G401 (cell line): Measurements from ENCODE around the gene CNTN2. TPM values are rescaled to one million over a fixed set of nuclear protein-coding genes. Genes with fewer than 3 reads are reported as not detected.

ENCODE experiments used
- DNase-seq: peaks from one replicate; pipeline ENCODE4 v3.0.0-alpha.2; 2015; ENCODE audit warnings: low spot score
- in situ Hi-C: cut with HindIII; loops from 2 replicates; pipeline ENCODE4 v1.10.0; 2016; ENCODE audit warnings: low sequenced_read_pairs, mixed read lengths
- total RNA-seq: library from RNA; depleted of rRNA; stranded (reverse); fragments of >200 nt; shearing (Covaris generic); gene quantifications from 2 replicates; pipeline ENCODE4 v1.2.3, GENCODE V29; 2014

The CNTN2 gene
- total RNA-seq, 1 experiment from 2014 or later: not detected

DNA sequence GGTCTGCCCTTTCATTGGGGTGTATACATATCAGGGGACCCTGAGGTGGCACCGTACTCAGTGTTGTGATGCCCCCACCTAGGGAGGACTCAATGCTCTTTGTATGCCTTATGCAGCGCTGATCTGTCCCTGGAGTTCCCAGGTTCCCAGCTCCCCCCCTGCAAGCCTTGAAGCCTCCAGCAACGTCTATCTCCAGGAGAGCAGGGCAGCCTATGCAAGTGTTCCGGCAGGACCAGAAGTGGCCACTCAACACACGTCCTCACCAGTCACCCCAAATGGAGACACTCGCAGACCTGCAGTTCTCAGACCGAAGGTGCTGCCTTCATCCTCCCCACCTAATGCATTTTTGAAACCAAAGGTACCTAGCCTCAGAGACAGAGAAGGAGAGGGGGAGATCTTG, 25.2 kb upstream of the CNTN2 start:
- in situ Hi-C loops: no loop called here
- DNase-seq: no peak

DNA sequence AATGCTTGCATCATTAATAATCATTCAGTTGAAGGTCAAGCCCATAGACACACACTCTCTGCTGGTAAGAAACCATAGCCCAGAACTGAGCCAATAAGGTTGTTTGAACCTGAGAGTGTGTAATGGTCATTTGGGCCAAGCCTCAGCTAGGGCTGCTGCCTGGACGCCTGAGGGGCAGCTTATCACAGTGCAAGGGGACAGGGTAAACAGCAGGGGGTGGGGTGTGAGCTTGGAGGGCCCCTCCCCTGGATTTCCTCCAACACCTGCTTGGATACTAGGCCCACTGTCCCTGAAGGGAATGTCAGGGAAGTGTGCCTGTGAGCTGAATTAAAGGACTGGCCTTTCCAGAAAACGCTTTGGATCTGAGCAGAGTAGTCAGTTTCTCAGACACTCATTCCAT, 24.6 kb upstream of the CNTN2 start:
- in situ Hi-C loops: no loop called here
- DNase-seq: no peak

DNA sequence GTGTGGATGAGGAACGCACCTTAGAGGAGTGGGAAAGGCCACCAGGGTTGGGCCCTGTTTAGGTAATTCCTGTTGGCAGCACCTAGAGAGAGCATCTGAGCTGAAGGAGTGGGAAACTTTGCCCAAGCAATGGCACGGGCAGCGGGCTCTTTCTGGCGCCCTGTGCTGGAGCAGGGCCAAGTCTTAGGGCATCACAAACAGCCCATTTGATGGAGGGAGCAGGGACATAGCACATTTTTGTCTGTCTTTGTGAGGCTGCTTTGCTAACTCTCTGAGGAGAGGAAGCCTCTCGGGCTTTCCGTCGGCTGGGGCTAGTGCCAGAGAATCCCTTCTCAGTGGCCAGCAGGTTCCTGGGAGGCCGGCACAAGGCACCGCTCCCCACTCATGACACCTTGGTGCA, 22.5 kb upstream of the CNTN2 start:
- in situ Hi-C loops: no loop called here
- peak; percentile 50 for DNase-seq

DNA sequence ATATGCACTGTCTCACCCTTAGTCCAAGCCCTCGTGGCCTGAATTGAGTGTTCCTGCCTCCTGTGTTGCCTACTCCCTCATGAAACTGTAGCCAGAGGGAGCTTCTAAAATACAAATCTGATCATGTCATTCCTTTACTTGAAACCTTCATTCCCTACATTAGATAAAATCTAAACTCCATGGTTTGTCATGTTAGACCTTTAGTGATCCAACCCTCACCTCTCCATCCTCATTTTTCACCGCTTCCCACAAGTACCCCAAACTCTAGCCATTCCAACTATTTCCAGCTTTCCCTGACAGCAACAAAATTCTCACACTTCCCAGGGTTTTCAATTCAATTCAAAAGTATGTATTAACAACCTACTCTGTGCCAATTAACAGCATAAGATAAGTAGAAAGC, 18.3 kb upstream of the CNTN2 start:
- no peak for DNase-seq
- in situ Hi-C loops: no loop called here

DNA sequence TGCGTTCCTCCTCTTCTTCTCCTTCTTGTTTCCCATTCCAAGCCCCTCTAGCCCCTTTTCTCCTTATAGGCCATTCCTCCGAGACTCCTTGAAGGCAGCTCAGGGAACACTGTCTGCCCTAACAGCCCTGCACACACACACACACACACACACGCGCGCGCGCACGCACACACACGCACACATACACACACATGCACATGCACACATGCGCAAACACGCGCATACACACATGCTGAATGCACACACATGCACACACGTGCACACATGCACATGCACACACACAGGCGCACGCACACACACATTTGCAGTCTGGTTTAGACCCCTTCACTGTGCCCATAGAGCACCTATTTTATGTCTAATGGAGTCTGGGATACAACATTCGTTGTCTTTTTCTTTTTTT, 17.8 kb upstream of the CNTN2 start:
- no peak for DNase-seq
- in situ Hi-C loops: no loop called here

DNA sequence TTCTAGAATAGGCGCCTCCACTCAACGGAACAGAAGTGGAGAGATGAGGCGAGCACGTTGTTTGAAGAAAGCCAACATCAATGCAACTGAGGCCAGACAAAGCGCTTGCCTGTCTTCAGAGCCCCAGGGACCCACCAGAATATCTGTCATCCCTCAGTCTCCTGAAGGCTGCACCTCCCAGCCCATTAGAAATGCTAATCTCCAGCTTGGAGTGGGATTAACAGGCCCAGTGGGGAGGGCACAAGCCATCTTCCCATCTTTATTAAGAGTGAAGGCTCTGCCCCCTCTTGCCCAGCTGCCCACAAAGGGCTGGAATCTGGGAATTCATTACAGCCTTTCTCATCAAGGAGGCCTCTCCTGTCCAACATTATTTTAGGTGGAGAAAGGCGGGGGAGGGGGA, 16.8 kb upstream of the CNTN2 start:
- in situ Hi-C loops: no loop called here
- DNase-seq: no peak

DNA sequence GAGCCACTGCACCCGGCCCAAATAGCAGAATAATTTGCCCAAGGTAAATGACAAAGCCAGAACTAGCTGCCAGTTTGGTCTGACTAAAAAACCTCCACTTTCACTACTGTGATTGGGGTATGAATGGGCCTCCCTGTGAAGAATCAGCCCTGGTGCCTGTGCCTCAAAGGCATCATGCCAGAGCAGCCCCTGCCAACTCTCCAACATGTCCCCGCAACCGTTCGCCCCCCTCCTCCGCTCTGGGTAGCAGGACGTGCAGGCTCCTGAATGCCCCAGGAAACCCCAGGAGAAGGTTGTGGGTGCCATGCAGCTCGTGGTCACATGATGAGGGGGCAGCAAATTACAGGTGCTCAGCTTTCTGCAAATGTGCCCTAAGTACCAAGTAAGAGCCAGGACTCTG, 14.6 kb upstream of the CNTN2 start:
- DNase-seq: no peak
- in situ Hi-C loops: no loop called here

DNA sequence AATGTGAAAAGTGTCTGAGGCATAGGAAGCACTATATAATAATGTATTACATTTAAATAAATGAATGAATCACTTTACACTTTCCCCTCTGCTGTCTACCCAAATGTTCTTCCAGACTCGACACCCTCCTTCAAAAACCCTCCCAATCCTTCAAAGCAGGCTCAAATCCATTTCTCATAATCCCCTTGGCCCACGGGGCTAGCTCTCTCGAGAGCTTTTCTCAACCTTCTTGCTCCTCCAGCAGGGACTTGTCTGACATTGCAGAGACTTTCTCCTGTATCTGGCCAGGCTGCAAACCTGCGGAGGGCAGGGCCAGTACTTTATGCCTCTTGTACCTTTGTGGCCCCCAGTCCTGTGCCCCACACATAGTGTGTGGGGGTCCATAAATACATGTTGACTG, 14.1 kb upstream of the CNTN2 start:
- DNase-seq: no peak
- in situ Hi-C loops: no loop called here

DNA sequence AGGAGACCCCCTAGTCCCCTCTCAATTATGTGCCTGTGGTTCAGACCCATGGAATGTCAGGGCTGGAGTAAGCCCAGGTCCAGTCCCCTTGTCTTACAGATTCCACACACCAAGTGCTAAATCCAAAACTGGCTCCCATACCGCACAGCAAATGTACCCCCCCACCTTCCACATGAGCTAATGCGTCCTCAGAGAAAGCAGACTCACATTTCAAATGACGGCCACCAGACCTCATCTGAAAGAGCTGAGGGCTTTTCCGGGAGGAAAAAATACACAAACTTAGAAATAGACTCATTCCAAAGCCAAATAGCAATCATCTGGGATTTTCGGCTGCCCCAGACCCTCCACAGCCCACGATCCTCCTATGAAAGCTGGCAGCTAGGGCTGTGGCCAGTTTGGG, 12.8 kb upstream of the CNTN2 start:
- in situ Hi-C loops: no loop called here
- no peak for DNase-seq

DNA sequence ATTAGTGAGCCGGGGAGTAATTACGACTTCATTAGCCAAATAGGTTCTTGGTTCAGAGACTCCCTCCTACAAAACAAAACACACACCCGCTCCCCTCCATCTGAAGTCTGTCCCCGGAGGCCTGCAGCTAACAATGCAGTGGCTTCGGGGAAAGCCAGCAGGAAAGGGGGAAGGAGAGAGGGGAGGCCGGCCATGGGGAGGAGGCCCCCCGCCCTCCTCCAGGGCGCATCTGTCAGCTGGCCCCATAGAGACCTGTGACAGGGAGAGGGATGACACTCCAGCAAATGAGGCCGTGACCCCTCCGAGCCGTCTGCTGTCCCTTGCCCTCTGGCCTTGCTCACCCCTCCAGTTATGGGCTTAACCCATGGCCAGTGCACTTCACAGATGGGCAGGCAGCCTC, 12.1 kb upstream of the CNTN2 start:
- DNase-seq: no peak
- in situ Hi-C loops: no loop called here

DNA sequence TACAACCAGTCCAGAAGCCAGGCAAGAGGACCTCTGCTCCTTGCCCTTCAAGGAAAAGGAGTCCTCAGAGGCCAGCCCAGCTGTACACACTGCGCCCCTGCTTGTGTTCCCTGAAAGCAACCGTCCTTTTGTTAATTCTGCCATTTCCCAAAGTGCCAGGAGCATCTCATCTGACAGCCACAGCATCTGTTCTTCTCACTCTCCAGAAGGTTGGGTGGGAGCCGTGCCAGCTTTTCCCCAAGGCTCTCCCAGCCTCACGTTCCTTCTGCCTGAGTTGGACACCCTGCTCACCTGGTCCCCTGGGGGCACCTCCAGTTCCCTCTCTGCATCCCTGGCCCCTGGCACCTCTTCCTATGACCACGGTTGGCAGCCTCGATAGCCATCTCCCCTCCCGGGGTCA, 10.5 kb upstream of the CNTN2 start:
- DNase-seq: peak; percentile 94

DNA sequence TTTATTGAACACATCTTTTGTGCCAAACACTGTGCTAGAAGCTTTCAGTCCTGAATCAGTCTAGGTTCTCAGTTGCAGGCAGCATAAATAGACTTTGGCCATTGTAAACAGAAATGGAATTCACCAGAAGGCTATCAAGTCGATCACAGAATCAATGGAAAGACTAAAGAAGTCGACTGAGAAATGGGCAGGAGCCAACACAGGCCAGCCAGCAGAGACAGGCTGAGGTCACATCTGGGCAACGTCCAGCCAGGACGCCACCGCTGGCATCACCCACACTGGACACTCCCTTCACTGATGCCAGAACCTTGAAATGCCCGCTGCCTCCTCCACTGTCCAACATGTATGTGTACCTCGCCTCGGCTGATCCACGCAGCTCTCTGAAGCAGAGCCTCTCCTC, 5.5 kb upstream of the CNTN2 start:
- DNase-seq: no peak
- in situ Hi-C loops: no loop called here

More for the DNA sequence above, 10.5 kb upstream of the CNTN2 start:
- in situ Hi-C loops: no loop called here

DNA sequence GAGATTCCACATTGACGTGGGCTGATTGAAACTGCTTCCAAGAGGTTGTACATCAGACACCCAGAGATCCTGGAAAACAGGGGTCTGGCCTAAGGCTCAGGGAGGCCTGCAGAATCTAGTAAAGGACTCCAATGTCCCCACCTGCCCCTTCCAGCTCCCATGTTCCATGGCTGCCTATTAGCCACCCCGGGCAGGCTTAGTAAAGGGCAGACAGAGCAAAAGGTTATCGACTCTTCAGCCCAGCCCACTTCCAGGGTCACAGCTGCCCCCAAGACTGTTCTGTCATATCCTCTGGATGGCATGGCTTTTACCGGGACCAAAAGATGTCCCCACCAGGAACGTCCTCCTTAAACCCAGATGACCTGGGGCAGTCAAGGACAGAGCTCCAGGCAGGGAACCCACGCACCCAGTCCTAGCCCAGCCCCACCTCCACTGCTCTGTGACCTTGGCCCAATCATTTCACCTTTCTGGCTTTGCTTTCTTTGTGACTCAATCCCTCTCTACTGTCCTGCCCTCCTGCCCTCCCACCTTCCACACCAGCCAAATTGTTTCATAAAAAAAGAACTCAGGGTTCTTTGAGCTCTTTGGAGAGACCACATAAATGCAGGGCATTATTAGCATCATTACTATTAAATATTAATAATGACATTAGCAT, 4.8 kb upstream of the CNTN2 start:
- in situ Hi-C loops: no loop called here
- DNase-seq: no peak

DNA sequence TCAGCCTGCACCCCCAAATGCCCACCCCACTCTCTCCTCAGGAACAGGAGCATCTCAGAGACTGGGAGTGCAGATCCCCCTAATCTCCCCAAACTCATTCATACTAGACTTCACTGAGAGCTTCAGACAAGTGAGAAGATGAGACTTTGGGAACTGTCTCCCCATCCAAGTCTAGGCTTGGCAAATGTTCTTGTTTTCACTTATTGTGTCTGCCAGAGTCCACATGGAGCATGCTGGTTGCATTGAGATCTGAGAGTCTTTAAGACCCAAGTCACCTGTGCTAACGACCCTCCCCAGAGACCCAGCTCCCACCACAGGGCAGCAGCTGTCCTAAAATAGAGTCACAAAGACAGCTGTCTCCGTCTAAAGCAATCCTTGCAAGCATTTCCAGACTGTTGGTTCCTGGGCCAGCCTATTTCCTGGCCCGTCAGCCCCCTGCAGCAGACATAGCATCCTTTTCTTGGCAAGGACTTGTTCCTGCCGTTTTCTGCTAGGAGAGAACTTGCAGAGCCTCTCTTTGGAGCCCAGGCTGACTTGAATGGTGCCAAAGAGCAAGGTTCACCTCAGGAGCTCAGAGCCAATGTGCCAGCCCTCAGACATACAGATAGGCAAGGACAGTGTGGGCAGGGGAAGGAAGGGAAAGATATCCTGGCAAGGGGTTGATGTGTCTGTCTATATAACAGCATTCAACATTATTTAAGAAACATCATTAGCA, 1.9 kb upstream of the CNTN2 start:
- in situ Hi-C loops: no loop called here
- peak; percentile 51 for DNase-seq

DNA sequence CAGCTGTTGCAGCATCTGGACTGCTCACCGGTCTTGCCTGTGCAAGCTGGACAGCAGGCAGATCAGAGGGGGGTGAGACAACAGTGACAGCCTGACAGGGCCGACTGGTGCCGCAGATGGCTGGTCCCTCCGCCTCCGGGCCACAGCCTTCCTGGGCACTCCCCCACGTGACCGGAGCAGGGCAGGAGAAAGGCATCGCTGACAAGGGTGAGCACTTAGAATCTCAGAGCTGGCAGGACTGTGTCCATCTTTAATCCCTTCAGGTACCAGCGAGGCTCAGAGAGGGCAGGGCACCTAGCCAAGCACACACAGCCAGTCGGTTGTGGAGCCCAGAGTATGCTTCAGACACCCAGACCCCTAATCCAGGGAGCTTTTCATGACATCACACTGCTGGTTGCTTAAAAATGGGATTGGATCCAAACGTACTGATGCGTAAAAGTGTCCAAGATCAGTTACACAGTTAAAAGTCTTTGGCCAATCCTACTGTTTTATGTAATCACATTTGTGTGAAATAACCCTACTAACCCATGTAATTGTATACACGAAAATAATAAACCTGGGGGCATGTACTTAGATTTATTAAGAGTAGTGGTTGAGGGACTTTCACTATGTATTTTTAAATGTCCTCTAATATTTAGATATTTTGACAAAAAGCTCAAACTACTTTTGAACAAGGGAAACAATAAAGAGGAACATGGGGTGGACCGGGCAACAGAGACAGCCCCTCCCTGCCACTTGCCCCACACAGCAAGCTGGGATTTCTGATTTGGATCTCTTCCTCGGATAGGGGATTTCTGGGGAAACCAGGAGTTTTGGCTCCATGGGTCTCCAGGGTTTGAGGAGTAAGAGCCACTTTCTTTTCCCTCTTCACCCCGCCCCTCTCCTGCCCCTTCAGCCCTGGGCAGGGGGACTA, 758 bp upstream of the CNTN2 start:
- DNase-seq: peak; percentile 91
- in situ Hi-C loops: no loop called here

DNA sequence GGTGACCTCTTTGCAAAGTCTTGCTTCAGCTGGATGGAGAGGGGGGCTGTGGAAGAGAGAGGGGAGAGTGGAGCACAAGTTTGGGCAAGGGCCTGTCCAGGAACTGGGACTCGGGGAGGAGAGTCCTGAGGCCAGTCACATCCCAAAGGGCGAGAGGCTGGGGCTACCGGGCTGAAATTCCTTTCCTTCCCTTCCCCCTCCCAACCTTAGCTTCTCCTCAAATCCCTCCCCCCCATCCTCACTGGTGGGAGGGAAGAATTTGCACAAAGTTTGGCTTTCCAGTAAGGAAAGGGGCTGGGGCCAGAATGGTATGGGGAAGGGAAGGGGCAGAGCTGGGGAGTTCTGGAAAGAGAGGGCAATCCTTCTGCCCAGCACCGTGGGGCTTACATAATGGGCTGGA, 854 bp downstream of the CNTN2 start:
- DNase-seq: peak; percentile 37
- in situ Hi-C loops: no loop called here

DNA sequence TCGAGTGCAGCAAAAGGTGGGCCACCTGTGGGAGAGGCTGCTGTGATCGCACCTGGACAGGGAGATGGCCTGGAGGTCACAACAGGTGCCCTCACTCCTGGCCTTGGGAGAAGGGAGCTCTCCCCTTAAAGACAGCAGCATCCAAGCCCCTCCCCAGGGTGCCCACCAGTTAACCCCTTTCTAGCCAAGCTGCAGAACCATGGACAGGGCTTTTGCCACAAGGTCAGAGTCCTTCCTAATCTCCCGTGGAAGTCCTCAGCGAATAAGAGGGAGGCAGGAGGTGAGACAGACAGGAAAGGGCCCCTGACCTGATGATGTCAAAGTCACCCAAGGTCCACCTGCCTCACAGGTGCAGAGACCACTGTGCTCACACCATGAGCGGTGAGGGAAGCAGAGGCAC, 1.7 kb downstream of the CNTN2 start:
- DNase-seq: no peak
- in situ Hi-C loops: no loop called here

DNA sequence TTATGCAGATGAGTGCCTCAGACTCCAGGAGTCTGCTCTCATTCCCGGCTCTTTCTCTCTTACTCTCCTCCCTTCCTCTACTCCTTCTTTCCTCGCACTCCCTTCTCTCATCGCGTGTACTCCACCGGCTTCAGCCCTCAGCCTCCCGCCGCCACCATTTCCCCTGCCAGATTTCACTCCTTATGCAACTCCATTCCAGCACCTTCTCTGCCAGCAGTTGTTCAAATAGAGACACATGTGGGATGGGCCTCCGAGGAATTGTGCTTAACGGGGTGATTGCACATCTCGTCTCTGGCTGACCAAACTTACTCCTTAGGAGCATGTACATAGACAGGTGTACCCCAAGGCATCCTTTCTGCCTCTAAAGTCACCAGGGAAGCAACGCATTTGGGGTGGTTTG, 2.1 kb downstream of the CNTN2 start:
- in situ Hi-C loops: no loop called here
- DNase-seq: peak; percentile 35

DNA sequence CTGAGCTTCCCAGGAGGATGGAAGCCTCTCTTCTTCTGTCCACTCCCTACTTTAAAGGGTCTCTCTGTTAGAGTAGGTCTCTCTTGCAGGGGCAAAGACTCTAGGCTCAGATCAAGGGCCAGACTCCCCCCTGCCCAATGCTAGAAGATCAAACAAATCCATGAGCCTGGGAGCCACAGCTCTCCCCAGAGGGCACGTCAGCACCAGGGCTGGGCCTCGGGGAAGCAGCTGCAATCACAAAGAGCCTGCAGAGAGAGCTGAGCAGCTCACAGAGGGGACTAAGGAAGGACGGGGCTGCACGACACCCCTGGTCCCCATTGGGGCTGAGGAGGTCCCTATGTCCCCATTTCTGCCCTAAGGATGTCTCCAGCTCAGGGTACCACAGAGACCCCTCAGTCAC, 3.9 kb downstream of the CNTN2 start:
- in situ Hi-C loops: no loop called here
- no peak for DNase-seq

DNA sequence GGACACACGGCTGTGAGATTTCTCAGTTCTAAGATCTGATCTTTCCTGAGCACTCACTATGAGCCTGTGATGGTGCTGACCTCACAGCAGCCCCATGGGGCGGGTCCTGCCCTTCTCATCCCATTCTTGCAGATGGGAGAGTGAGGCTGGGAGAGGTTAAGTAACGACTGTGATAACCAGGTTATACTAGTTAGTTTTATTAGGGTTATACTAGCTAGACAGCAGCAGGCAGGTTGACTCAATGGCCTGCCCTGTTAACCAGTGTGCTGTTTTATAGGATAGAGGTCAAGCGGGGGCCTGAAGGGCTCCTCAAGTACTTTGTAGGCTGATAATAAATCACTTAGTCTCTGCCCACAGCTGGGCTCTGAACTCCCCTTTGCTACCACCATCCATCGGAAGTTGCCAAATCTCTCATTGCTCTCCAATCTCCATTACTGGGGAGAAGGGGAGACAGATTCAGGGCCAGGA, 4.8 kb downstream of the CNTN2 start:
- in situ Hi-C loops: no loop called here

More for the DNA sequence above, 4.8 kb downstream of the CNTN2 start:
- DNase-seq: no peak
